ENCODE measurements around the gene PRPF8.
A peak's percentile ranks its signal among the peaks of the same experiment; 100 is the strongest.
"Not testable (repeated sequence)": the region's sequence is repeated elsewhere in the genome, so short reads cannot be mapped to it uniquely, and the experiment has no call there.

Gene PRPF8

DNA sequence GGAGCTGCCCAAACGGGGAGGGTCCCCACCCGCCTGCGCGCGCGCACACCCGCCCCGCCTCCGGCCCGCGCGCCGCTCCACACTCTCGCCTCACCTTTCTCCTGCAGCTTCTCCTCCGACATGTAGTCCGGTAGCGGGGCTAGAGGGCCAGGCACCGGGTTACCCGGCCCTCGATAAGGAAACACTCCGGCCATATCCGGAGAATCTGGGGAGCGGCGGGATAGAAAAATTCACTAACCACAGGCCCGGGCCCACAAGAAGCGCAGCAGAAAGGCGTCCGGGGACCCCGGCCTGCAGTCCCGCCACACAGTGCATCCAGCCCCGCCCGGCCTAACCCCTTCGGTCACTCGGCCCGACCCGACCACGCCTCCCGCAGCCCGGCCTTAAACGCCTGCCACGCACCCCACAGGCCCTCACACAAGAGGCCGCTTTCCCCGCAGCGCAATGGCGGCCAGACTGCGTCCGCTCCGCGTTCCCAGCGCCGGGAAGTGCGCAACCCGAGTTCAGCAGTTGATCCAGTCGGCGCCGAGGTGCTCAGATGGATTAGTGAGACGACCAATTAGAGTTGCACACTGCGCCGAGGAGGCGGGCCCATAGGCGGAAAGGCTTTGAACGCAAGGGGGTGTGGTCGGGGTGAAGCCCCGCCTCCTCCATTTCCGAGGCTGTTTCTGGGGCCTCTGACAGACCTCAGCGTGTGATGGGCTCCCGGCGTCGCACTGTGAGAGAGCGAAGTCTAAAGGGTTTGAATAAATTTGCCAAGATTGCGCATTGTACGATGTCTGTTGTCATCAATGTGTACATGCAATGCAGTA is at the start of gene PRPF8:
PRPF8 (minus strand) TSS at position 490 of the 812 bp plus-strand sequence; CDS start at position 194, 296 bp downstream.
- peak; percentile 96 for DNase-seq

DNA sequence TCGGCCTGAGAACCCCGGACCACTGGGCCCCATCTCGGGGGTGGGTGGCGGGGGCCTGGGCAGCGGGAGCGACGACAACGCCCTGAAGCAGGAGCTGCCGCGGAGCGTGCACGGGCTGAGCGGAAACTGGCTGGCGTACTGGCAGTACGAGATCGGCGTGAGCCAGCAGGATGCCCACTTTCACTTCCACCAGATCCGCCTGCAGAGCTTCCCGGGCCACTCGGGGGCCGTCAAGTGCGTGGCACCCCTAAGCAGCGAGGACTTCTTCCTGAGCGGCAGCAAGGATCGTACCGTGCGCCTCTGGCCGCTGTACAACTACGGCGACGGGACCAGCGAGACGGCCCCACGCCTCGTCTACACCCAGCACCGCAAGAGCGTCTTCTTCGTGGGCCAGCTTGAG is 49.1 kb upstream of the PRPF8 start:
- no peak for DNase-seq

DNA sequence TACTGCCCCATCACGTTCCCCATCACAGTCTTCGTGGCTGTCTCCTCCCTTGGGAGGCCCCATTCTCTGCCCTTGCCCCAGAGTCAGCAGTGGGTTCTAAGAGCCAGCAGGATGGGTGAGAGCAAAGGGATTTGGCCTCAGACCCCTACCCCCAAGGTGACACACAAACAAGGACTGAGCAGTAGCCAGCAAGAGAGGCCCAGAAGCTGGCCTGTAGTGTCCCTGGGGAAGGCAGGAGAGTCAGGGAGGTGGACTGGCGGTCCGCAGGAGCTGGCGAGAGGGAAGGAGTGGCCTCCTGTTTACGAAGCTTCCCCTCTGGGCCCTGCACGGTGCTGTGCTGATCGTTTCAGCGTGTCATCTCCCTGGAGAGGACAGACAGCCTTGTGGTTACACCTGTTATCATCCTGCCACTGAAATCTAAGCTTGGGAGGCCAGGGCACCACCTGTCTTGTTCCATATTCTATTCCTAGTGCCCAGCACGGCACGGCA is 48.2 kb upstream of the PRPF8 start:
- no peak for DNase-seq

DNA sequence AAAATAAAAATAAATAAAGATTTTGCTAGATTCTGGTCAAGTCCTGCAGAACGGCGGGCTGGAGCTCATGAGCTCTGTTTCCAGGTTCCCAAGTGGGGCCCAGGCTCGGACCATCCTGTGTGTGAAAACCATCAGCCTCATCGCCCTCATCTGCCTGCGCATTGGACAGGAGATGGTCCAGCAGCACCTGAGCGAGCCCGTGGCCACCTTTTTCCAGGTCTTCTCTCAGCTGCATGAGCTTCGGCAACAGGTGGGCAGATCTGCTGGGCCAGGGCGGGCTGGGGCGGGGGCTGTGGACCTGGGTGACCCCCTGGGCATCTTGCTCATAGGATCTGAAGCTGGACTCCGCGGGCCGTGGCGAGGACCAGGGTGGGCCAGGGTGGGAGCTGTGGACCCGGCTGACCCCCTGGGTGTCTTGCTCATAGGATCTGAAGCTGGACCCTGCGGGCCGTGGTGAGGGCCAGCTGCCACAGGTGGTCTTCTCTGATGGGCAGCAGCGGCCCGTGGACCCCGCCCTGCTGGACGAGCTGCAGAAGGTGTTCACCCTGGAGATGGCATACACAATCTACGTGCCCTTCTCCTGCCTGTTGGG is 47.7 kb upstream of the PRPF8 start:
- no peak for DNase-seq

DNA sequence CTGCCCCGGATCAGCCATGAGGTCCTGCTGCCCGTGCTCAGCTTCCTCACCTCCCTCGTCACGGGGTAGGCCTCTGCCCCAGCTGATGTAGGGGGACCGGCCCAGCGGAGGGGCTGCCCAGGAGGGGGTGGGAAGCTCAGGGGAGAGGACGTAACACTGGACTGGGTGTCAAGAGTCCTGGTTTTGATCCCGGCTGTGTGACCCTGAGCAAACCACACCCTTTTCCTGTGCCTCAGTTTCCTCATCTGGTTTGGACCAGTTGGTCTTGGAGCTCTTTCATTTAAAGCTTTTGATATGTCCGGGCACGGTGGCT is 46.5 kb upstream of the PRPF8 start:
- DNase-seq: no peak

DNA sequence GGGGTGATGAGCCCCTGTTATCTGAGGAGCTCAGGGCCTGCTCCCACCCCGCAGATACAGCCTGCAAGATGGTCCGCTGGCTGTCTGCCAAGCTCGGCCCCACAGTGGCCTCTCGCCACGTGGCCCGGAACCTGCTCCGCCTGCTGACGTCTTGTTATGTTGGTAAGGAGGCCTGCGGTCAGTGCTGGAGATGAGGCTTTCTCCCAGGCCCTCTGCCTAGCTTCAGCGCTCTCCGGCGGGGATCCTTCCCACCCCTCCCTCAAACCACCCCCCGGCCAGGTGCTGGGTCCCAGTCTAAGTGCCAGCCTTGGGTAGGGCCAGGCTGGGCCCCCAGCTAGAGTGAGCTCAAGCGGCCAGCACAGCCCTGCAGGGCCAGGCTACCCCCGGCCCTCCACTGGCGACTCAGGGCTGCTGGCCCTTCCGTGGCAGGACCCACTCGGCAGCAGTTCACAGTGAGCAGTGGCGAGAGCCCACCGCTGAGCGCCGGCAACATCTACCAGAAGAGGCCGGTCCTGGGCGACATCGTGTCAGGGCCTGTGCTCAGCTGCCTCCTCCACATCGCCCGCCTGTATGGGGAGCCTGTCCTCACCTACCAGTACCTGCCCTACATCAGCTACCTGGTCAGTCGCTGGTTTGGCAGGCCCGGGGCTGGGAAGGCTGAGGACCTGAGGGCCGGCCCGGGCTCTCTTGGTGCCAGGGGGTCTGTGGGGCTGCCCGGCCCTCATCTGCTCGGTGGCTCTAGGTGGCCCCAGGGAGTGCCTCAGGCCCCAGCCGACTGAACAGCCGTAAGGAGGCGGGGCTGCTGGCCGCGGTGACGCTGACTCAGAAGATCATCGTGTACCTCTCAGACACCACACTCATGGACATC is 45.9 kb upstream of the PRPF8 start:
- DNase-seq: no peak

DNA sequence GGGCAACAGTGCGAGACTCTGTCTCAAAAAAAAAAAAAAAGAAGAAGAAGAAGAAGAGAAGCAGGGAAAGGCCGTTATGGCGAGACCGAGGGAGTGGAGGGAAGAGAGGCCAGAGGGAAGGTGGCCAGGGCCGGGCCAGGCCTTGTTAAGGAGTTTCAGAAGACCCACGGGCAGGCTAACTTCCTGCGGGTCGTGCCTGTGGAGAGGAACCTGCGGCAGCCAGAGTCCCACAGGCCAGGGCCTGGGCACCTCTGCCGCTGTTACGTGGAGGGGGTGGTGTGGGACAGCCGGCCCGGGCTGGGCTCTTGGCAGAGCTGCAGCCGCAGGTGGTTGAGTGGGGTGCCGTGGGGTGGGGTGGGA is 45.3 kb upstream of the PRPF8 start:
- DNase-seq: no peak

DNA sequence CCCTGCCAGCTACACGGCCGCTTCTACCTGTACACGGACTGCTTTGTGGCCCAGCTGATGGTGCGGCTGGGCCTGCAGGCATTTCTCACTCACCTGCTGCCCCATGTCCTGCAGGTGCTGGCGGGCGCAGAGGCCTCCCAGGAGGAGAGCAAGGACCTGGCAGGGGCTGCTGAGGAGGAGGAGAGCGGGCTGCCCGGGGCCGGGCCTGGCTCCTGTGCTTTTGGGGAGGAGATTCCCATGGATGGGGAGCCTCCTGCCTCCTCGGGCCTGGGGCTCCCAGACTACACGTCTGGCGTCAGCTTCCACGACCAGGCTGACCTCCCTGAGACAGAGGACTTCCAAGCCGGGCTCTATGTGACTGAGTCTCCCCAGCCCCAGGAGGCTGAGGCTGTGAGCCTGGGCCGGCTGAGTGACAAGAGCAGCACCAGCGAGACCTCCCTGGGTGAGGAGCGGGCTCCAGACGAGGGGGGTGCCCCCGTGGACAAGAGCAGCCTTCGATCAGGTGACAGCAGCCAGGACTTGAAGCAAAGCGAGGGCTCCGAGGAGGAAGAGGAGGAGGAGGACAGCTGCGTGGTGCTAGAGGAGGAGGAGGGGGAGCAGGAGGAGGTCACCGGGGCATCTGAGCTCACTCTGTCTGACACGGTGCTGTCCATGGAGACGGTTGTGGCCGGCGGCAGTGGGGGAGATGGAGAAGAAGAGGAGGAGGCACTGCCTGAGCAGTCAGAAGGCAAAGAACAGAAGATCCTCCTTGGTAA is 43.4 kb upstream of the PRPF8 start:
- no peak for DNase-seq

DNA sequence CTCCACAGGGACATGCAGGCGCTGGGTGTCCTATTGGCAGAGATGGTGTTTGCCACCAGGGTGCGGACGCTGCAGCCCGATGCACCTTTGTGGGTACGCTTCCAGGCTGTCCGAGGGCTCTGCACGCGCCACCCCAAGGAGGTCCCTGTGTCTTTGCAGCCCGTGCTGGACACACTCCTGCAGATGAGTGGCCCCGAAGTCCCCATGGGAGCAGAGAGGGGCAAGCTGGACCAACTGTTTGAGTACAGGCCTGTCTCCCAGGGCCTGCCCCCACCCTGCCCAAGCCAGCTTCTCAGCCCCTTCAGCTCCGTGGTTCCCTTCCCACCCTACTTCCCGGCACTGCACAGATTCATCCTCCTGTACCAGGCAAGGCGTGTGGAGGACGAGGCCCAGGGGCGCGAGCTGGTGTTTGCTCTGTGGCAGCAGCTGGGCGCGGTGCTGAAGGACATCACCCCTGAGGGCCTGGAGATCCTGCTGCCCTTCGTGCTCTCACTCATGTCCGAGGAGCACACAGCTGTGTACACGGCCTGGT is 42.7 kb upstream of the PRPF8 start:
- DNase-seq: no peak

DNA sequence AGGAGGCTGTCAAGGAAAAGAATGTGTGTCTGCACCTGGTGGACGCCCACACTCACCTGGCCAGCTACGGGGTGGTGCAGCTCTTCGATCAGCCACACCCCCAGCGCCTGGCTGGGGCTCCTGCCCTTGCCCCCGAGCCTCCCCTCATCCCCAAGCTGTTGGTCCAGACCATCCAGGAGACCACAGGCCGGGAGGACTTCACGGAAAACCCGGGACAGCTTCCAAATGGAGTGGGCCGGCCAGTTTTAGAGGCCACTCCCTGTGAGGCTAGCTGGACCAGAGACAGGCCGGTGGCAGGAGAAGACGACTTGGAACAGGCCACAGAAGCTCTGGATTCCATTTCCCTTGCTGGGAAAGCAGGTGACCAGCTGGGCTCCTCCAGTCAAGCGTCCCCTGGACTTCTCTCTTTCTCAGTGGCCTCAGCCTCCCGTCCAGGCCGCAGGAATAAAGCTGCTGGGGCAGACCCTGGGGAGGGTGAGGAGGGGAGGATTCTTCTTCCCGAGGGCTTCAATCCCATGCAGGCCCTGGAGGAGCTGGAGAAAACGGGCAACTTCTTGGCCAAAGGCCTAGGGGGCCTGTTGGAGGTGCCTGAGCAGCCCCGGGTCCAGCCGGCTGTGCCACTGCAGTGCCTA is 42.1 kb upstream of the PRPF8 start:
- no peak for DNase-seq

DNA sequence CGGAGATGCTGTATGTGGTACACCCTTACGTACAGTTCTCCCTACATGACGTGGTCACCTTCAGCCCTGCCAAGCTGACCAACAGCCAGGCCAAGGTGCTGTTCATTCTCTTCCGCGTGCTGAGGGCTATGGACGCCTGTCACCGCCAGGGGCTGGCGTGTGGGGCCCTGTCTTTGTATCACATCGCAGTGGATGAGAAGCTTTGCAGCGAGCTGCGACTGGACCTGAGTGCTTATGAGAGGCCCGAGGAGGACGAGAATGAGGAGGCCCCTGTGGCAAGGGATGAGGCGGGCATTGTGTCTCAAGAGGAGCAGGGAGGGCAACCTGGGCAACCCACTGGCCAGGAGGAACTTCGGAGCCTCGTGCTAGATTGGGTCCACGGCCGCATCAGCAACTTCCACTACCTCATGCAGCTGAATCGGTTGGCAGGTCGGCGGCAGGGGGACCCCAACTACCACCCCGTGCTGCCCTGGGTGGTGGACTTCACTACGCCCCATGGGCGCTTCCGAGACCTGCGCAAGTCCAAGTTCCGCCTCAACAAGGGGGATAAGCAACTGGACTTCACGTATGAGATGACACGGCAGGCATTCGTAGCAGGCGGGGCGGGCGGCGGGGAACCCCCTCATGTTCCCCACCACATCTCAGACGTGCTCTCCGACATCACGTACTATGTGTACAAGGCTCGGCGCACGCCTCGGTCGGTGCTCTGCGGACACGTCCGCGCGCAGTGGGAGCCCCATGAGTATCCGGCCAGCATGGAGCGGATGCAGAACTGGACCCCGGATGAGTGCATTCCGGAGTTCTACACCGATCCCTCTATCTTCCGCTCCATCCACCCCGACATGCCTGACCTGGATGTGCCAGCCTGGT is 41.2 kb upstream of the PRPF8 start:
- DNase-seq: no peak

DNA sequence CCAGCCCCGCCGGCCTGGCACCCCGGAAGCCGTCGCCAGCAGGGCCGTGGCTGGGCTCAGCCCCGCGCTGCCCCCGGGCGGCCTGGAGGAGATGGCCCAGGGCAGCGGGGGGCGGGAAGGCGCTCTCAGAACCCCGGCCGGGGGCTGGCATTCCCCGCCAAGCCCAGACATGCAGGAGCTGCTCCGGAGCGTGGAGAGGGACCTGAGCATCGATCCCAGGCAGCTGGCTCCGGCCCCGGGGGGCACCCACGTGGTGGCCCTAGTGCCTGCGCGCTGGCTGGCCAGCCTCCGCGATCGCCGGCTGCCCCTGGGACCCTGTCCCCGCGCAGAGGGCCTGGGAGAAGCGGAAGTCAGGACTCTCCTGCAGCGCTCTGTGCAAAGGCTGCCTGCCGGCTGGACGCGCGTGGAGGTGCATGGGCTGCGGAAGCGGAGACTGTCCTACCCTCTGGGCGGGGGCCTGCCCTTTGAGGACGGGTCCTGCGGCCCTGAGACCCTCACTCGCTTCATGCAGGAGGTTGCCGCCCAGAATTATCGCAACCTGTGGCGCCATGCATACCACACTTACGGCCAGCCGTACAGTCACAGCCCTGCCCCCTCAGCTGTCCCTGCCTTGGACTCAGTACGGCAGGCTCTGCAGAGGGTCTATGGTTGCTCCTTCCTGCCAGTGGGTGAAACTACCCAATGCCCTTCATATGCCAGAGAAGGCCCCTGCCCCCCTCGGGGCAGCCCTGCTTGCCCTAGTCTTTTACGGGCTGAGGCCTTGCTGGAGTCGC is 40.4 kb upstream of the PRPF8 start:
- DNase-seq: peak; percentile 21

DNA sequence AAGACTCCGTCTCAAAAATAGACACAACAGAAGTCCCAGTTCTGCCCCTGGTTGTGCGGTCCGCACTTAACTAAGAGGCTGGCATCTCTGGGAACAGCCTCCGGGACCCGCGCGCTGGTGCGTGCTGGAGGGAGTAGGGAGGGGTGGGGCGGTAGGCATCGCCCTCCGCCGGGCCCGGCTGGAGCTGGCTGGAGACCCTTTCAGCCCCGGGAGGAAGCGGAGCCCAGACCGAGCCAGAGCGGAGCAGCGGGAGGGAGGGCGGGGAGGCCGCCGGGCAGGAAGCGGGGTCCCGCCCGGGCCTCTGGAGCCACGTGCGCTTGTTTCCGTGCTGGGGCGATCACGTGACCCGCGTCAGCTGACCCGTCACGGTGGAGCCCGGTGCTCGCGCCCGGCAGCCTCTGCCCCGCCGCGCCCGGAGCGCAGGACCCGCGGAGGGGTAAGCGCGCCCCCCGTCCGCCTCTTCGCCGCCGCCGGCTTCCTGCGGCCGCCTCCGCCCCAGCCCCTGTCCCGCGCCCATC is 39.7 kb upstream of the PRPF8 start, which contains the start of gene WDR81:
WDR81 (plus strand) TSS at position 354 of the 518 bp plus-strand sequence. CDS start 256 bp downstream, outside the sequence.
- peak; percentile 88 for DNase-seq

DNA sequence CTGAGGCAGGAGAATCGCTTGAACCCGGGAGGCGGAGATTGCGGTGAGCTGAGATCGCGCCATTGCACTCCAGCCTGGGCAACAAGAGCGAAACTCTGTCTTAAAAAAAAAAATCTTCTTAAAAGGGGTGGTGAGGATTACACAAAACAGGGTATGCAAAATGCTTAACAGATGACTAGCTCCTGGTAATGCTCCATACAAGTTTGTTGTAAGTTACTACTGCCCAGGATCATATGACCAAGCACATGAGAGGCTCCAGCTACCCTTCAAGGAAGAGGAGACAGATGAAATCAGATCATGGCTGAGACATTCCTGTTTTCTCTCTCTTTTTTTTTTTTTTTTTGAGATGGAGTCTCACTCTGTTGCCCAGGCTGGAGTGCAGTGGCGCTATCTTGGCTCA is 37.4 kb upstream of the PRPF8 start:
- not testable (repeated sequence) for DNase-seq

DNA sequence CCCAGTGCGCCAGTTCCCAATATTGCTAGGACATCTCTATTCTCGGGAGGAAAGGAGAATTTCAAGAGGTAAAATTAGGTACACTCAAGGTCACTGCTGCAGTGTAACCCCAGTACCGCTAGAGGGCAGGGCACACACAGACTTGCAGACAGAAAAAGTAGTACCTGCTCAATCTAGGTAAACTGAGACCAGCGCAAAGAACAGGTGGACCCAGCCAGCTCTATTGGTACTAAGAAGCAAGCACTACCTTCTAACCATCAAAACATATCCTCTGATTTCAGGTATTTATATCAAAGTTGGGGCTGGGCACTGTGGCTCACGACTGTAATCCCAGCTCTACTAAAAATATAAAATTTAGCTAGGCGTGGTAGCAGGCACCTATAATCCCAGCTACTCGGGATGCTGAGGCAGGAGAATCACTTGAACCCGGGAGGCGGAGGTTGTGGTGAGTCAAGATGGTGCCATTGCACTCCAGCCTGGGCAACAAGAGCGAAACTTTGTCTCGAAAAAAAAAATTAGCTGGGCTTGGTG is 36.3 kb upstream of the PRPF8 start:
- peak; percentile 57 for DNase-seq

DNA sequence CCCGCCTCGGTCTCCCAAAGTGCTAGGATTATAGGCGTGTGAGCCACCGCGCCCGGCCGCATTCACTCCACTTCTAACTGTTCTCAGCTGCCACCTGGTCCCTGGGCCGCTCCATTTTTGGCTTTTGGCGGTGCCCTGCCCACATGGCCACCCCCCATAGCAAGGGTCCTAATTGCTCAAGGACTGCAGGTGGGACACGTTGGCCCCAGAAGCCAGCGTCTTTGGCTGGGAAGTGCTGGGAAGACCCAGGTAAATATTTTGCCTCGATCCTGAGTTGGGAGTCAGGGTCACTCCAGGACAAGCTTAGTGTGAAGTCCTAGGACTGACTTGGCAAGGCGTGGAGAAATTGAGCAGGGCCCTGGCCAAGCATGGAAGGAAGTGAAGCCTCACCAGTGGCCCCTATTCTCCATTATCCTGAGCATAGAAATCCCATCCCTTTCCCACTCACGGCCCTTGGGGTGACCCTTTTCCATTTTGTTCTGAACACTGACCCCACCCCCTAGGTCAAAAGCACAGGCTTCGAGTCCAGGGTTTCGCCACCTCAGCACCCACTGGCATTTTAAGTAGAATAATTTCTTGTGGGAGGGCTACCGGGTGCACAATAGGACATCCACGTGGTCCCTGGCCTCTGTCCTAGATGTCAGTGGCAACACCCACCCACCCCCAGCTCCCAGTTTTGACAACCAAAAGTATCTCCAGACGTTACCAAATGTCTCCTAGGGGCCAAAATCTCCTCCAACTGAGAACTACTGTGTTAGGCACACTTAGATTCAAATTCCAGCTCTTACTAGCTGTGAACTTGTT is 33.9 kb upstream of the PRPF8 start:
- no peak for DNase-seq

DNA sequence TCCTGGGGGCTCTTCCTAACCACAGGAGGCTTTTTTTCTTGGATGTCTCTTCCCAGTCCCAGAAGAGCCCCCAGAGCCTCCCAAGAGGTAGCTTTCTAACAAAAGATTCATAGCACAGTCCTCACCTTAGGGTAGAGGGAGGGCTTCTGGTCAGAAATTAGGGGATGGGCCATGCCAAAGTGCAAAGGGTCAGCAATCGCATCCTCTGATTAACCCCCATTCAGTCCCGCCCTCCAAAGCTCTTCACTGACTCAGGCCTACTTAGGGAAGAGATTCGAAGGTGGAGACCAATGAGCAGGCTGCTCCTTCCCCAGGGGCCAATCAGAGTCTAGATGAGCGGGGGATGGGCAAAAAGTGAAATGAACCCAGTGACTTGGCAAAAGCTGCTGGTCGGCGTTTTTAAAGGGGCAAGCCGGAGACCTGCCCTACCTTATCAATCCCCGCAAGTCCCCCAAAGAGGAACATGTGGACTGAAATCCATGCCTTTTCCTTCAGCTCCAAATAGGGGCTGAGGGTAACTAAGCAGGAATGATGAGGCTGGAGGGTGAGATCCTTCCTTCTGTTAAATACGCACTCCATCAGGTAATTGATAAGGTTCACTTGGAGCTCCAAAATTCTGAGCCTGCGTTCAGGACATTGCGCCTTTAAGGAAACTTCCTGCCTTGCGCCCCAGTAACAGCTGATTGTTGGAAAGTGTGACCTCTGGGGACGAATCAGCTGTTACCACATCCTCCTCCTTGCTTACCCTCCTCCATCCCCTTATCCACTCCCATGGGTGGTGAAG is 32.4 kb upstream of the PRPF8 start:
- DNase-seq: peak; percentile 95

Data from RPMI8226 (cell line).